Measurements from ENCODE around the gene DNMT3A.

The DNMT3A gene

DNA sequence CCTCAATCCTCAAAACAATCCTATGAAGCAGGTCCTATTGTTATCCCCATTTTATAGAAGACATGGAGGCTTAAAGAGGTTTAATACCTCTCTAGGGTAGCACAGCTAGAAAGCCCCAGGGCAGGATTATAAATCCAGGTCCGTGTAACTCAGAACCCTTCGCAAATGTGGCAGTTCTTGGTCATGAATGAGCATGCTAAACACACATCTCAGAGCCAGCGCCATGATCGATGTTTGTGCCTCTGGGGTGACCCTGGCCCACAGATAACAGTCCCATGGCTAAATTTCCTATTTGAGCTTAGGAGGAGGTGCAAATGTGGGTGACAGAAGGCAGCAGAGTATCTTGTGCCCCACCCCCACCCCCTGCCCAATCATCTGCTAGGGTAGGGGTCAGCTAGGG, 17.5 kb downstream of the DNMT3A start:
- H3K36me3 ChIP-seq, result peaks cover 12% of the 10 kb centered on the region
- no peak overlapping the region for H3K27ac ChIP-seq
- DNase-seq, result no peak
- TF ChIP-seq, protein P1, sequence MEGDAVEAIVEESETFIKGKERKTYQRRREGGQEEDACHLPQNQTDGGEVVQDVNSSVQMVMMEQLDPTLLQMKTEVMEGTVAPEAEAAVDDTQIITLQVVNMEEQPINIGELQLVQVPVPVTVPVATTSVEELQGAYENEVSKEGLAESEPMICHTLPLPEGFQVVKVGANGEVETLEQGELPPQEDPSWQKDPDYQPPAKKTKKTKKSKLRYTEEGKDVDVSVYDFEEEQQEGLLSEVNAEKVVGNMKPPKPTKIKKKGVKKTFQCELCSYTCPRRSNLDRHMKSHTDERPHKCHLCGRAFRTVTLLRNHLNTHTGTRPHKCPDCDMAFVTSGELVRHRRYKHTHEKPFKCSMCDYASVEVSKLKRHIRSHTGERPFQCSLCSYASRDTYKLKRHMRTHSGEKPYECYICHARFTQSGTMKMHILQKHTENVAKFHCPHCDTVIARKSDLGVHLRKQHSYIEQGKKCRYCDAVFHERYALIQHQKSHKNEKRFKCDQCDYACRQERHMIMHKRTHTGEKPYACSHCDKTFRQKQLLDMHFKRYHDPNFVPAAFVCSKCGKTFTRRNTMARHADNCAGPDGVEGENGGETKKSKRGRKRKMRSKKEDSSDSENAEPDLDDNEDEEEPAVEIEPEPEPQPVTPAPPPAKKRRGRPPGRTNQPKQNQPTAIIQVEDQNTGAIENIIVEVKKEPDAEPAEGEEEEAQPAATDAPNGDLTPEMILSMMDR (IDR thresholded peaks at IDR 0.05; ENCODE audit: low read depth, low read length), result no peak
- H3K27me3 ChIP-seq (ENCODE audit: insufficient read depth, low read depth, severe bottlenecking), result no peaks in the 10 kb centered on the region
- peaks cover 21% of the 10 kb centered on the region for H3K9me3 ChIP-seq (ENCODE audit: severe bottlenecking)
- H3K4me3 ChIP-seq (ENCODE audit: low read depth, low read length), result no peak overlapping the region

DNA sequence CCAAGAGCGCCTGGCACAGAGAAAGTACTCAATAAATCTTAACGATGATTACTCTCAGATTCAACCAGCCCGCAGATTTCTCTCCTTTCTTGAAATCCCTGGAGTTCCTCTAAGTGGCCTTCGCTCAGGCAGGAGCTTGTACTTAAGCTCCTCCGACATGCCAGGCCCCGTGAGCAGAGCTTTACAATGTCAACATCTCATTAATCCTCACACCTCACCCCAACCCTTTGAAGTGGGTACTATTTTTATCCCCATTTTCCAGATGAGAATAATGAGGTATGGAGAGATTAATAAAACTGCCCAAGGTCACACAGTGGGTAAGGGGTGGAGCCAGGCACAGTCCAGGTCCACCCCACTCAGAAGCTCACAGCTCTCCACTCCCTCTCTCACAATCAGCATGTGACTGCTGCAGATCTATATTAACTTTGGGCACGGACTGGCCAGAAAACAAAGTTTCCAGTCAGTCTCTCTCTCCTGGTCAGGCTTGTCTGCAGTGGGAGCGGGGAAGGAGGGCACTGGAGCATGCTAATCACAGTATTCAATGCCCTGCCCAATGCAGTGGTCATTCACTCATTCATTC, 18.0 kb downstream of the DNMT3A start:
- Histone ChIP-seq H3K9me3 (ENCODE audit: severe bottlenecking) (peaks cover 21% of the 10 kb centered on the region), H3K27me3 (ENCODE audit: insufficient read depth, low read depth, severe bottlenecking) (no peaks in the 10 kb centered on the region), H3K27ac (no peak overlapping the region; the same call in 1 of the 2 replicates), H3K4me3 (ENCODE audit: low read depth, low read length) (no peak overlapping the region), H3K36me3 (peaks cover 12% of the 10 kb centered on the region)
- peak; percentile 66 for DNase-seq
- TF ChIP-seq, protein P1 (IDR thresholded peaks at IDR 0.05; ENCODE audit: low read depth, low read length), result no peak

DNA sequence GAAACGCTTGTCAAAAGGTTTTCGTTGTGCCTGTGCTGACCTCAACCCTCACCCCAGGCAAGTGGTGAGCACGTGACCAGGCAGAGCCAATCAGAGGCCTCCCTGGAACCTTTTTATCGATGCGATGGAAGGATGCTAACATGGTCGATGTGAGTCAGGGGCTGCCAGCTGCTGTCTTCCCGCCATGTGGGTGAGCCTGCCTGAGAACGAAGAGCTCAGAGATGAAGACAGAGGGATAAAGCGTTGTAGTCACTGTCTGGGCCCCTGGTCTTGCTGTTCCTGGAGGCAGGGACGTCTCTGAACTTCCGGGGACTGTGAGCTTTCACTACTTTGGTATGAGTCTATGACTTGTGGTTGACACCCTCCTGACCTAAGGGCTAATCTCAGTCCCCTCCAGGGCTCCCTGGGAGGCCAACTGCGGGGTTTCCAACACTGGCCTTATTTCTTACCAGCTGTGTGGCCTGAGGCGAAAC, 18.6 kb downstream of the DNMT3A start:
- H3K9me3 ChIP-seq (ENCODE audit: severe bottlenecking), result peaks cover 21% of the 10 kb centered on the region
- H3K4me3 ChIP-seq (ENCODE audit: low read depth, low read length), result no peak overlapping the region
- peak; percentile 65 for DNase-seq
- no peaks in the 10 kb centered on the region for H3K27me3 ChIP-seq (ENCODE audit: insufficient read depth, low read depth, severe bottlenecking)
- peaks cover 12% of the 10 kb centered on the region for H3K36me3 ChIP-seq
- H3K27ac ChIP-seq, result peak overlapping the region; percentile 4
- TF ChIP-seq, protein P1 (IDR thresholded peaks at IDR 0.05; ENCODE audit: low read depth, low read length), result no peak

DNA sequence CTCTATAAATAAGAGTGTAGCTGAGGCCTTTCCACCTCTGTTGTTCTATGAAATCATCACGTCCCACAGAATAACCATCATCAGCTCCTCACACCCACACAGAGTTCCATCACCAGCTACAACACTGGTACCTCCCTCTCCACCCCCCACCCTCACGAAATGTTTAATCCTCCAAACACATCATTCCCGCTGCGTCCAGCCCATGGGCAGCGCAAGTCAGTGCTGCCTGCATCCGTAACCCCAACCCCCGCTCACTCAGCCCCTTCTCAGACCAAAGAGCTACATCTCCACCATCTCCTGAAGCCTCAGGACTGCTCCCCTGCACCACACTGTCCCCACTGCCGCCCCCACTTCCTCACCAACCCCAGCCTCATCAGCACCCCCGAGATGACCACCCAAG, 19.4 kb downstream of the DNMT3A start:
- TF ChIP-seq, protein P1 (IDR thresholded peaks at IDR 0.05; ENCODE audit: low read depth, low read length), result no peak
- Histone ChIP-seq H3K27me3 (ENCODE audit: insufficient read depth, low read depth, severe bottlenecking) (no peaks in the 10 kb centered on the region), H3K9me3 (ENCODE audit: severe bottlenecking) (peaks cover 21% of the 10 kb centered on the region), H3K36me3 (peaks cover 12% of the 10 kb centered on the region), H3K27ac (no peak overlapping the region), H3K4me3 (ENCODE audit: low read depth, low read length) (no peak overlapping the region)
- DNase-seq, result no peak

DNA sequence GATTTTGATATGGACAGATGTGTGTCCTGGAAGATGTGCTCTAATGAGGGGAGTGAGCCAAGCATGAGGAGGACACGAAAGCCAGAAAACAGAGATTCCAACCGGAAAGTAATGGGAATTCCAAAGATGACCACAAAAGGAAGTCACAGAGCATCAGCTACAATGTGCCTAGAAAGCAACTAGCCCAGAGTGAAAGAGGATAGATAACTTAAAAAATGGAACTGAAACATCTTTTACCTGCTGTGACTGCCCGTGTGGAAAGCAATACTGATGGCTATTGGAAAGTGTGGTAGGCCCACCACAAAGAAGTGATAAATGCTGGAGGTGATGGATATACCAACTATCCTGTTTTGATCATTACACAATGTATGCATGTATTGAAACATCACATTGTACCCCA, 21.6 kb downstream of the DNMT3A start:
- Histone ChIP-seq H3K36me3 (no peaks in the 10 kb centered on the region; the same call in none of the 2 replicates), H3K27ac (no peak overlapping the region), H3K4me3 (ENCODE audit: low read depth, low read length) (no peak overlapping the region), H3K27me3 (ENCODE audit: insufficient read depth, low read depth, severe bottlenecking) (no peaks in the 10 kb centered on the region), H3K9me3 (ENCODE audit: severe bottlenecking) (peaks cover 8% of the 10 kb centered on the region)
- no peak for DNase-seq
- TF ChIP-seq, protein P1 (IDR thresholded peaks at IDR 0.05; ENCODE audit: low read depth, low read length), result no peak

DNA sequence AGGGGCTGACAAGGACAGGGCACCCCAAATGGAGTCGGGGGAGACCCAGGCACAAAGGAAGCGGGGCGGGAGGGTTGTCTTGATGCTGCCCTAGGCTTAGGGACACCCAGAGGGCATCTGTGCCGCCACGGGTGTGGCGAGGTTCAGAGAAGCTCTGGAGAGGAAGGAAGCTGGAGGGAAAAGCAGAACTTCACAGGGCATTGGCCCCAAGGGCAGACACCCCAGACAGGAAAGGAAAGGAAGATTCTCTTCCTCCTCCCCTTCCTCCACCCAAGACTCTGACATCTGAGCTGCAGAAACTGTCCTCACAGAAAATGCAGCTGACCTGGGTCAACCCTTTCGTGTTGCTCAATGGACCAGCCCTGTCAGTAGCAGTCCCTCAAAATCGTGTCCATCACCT, 25.6 kb downstream of the DNMT3A start:
- Histone ChIP-seq H3K9me3 (ENCODE audit: severe bottlenecking) (peaks cover 8% of the 10 kb centered on the region), H3K4me3 (ENCODE audit: low read depth, low read length) (no peak overlapping the region), H3K27ac (no peak overlapping the region), H3K27me3 (ENCODE audit: insufficient read depth, low read depth, severe bottlenecking) (no peaks in the 10 kb centered on the region), H3K36me3 (peaks cover 6% of the 10 kb centered on the region)
- TF ChIP-seq, protein P1 (IDR thresholded peaks at IDR 0.05; ENCODE audit: low read depth, low read length), result no peak
- no peak for DNase-seq
